ENCODE data around the gene DDX59. TPM values are rescaled to one million over a fixed set of nuclear protein-coding genes. Genes with fewer than 3 reads are reported as not detected.
A peak's percentile ranks its signal among the peaks of the same experiment; 100 is the strongest.

DDX59 gene
- total and polyA plus RNA-seq, 9 of the 15 experiments (the other 6 are each of a cell fraction or from before 2014, with no cell fraction given): 8.3 to 30.4 (median 19.8) TPM

- no peak for TF ChIP-seq CUX1 (CRISPR knock-in tag; IDR thresholded peaks at IDR 0.05)
- no peak; the same call in 1 of the 2 replicates for TF ChIP-seq ADNP (tag; IDR thresholded peaks at IDR 0.05)
- no peak for TF ChIP-seq ZBTB43 (CRISPR knock-in tag; IDR thresholded peaks at IDR 0.05)
- no peak for TF ChIP-seq GTF2F1 (IDR thresholded peaks at IDR 0.05; ENCODE audit: low read depth, low read length)
- TF ChIP-seq EP400 (IDR thresholded peaks at IDR 0.05): no peak
- no peak for TF ChIP-seq ZNF23 (CRISPR knock-in tag; IDR thresholded peaks at IDR 0.05)
- TF ChIP-seq SMAD3 (CRISPR knock-in tag; conservative IDR thresholded peaks at IDR 0.05): no peak
- TF ChIP-seq KLF1 (tag; IDR thresholded peaks at IDR 0.05): no peak
- no peak for TF ChIP-seq ELF2 (CRISPR knock-in tag; IDR thresholded peaks at IDR 0.05)
- TF ChIP-seq IRF9 (tag; IDR thresholded peaks at IDR 0.05): no peak
- TF ChIP-seq POLR2H (tag; IDR thresholded peaks at IDR 0.05; ENCODE audit: low read depth): peak; percentile 49
- TF ChIP-seq ZNF184 (CRISPR knock-in tag; IDR thresholded peaks at IDR 0.05): no peak
- TF ChIP-seq CBFB (CRISPR knock-in tag; IDR thresholded peaks at IDR 0.05): no peak
- no peak for TF ChIP-seq NKRF (IDR thresholded peaks at IDR 0.05; ENCODE audit: borderline replicate concordance)
- TF ChIP-seq ETV6 (IDR thresholded peaks at IDR 0.05; ENCODE audit: borderline replicate concordance in 1 of 2, low read depth in 2 of 2, low read length in 1 of 2): 0 out of 4 replicates have a peak, but pooled peaks of 1 of the 2 experiments have one; percentile 58
- TF ChIP-seq ETV6 (CRISPR knock-in tag; IDR thresholded peaks at IDR 0.05; ENCODE audit: borderline replicate concordance): no peak
- TF ChIP-seq SPI1 (IDR thresholded peaks at IDR 0.05; ENCODE audit: borderline replicate concordance, low read depth, low read length): peak; percentile 54; the same call in 1 of the 2 replicates
- TF ChIP-seq ZFP30 (CRISPR knock-in tag; IDR thresholded peaks at IDR 0.05; ENCODE audit: borderline replicate concordance): no peak
- 0 out of 2 replicates have a peak, but pooled peaks have one; percentile 16 for TF ChIP-seq NCOR1 (IDR thresholded peaks at IDR 0.05)
- no peak for TF ChIP-seq ZEB2 (IDR thresholded peaks at IDR 0.05)
- TF ChIP-seq HEY1 (CRISPR knock-in tag; IDR thresholded peaks at IDR 0.05; ENCODE audit: borderline replicate concordance): no peak
- TF ChIP-seq ELF4 (CRISPR knock-in tag; IDR thresholded peaks at IDR 0.05): no peak
These were observed 27.2 kb downstream of the DDX59 start (continued) for GRCh38 chr1:200642481-200642880.

All from K562 (cell line).